Fibroblast of pulmonary artery (primary cell): ENCODE results near the gene MCOLN2.

ENCODE experiments used
- DNase-seq: peaks from one replicate; pipeline ENCODE4 v3.0.0-alpha.2; 2010; ENCODE audit warnings: low read depth
- H3K4me3 ChIP-seq: replicated peaks from 2 replicates; pipeline ENCODE4 v1.5.1; 2011; ENCODE audit warnings: low read depth, mild to moderate bottlenecking, control low read depth, low read length, moderate library complexity
- TF ChIP-seq, protein P1 (sequence below): IDR thresholded peaks from 2 replicates; pipeline ENCODE4 v1.5.1; 2011; ENCODE audit warnings: mild to moderate bottlenecking, control low read depth, low read length, inconsistent platforms; ENCODE audit errors: missing control alignments

Gene MCOLN2

DNA sequence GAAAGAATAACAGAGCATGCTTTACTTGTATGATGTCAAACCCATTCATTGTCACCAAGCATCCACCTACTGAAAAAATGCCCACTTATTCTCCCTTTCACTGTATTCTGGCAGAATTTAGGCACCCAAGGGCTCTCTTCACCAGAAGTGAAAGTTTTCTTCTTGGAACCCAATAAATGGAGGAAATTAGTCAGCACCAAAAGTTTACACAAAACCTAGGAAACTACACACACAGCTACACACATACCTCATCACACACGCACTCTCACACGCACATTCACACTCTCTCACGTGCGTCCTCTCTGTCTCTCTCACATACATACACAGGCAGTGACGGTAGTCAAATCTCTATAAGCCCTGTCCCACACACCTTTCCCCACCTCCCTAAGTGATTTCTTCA is 37.6 kb downstream of the MCOLN2 start:
- peak; percentile 22 for DNase-seq
- no peak overlapping the region for H3K4me3 ChIP-seq
- TF ChIP-seq, protein P1, sequence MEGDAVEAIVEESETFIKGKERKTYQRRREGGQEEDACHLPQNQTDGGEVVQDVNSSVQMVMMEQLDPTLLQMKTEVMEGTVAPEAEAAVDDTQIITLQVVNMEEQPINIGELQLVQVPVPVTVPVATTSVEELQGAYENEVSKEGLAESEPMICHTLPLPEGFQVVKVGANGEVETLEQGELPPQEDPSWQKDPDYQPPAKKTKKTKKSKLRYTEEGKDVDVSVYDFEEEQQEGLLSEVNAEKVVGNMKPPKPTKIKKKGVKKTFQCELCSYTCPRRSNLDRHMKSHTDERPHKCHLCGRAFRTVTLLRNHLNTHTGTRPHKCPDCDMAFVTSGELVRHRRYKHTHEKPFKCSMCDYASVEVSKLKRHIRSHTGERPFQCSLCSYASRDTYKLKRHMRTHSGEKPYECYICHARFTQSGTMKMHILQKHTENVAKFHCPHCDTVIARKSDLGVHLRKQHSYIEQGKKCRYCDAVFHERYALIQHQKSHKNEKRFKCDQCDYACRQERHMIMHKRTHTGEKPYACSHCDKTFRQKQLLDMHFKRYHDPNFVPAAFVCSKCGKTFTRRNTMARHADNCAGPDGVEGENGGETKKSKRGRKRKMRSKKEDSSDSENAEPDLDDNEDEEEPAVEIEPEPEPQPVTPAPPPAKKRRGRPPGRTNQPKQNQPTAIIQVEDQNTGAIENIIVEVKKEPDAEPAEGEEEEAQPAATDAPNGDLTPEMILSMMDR: no peak

DNA sequence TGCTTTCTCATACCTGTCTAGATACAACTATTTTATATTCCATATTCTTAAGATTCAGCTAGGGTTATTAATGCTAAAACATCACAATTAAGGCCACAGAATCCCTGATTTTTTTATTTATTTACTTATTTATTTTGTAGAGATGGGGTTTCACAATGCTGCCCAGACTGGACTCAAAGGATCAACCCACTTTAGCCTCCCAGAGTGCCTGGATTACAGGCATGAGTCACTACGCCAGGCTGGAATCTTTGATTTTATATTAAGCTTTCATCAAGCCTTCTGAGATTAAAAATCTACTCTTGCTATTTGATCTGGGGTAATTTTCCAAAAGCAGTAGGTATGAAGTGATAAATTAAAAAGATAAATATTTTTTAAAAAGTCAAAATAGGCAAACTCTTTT is 38.9 kb downstream of the MCOLN2 start:
- TF ChIP-seq, protein P1: no peak
- H3K4me3 ChIP-seq: no peak overlapping the region
- DNase-seq: peak; percentile 16

DNA sequence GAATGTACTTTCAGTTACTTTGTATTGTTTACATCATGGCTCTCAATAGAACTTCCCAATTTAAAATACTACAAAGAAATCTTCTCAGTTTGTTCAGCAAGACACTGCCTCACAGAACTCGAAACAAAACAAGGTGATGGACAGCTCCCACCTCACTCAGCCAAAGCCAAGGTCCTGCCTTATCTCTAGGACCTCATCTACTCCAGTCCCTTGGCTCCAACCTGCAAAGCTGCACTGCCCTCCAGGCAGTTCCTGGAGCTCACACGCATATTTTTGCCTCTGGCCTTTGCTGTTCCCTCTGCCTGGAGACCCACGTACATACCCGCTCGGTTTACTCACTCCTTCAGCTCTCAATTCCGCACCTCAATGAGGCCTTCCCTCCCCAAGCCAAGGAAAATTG is 40.3 kb downstream of the MCOLN2 start:
- TF ChIP-seq, protein P1: no peak
- no peak for DNase-seq
- H3K4me3 ChIP-seq: no peak overlapping the region

GRCh38 chr1:84956097-84956496 is 40.8 kb downstream of the MCOLN2 start:
- DNase-seq: no peak
- H3K4me3 ChIP-seq: no peak overlapping the region
- TF ChIP-seq, protein P1: no peak

GRCh38 chr1:84949664-84950063 is 47.2 kb downstream of the MCOLN2 start:
- DNase-seq: no peak
- TF ChIP-seq, protein P1: no peak
- no peak overlapping the region for H3K4me3 ChIP-seq

- H3K4me3 ChIP-seq: no peak overlapping the region
- no peak for DNase-seq
- TF ChIP-seq, protein P1: no peak
Measured at GRCh38 chr1:84947536-84948410, 49.1 kb downstream of the MCOLN2 start.

GRCh38 chr1:84946631-84947030 is 50.3 kb downstream of the MCOLN2 start:
- H3K4me3 ChIP-seq: no peak overlapping the region
- no peak for DNase-seq
- TF ChIP-seq, protein P1: no peak
